Left ventricle myocardium superior (tissue), 1 donor: ENCODE measurements around the gene TSC22D2. TPM values are rescaled to one million over a fixed set of nuclear protein-coding genes. Genes with fewer than 3 reads are reported as not detected.

Experiments used
- ATAC-seq: fragments of 200-7000 bp; cut with Tn5 transposase; one replicate; pipeline ENCODE4 v1.9.1; 2020; ENCODE audit warnings: mild to moderate bottlenecking, moderate library complexity
- DNase-seq: peaks from one replicate; pipeline ENCODE4 v3.0.0-alpha.2; 2020
- intact Hi-C: fragments of 100-400 bp; cut with micrococcal nuclease; formaldehyde crosslinking; loops from one replicate; pipeline ENCODE4 v1.11.0; 2022
- total RNA-seq: library from RNA; stranded (reverse); fragmentation: NEBNext Ultra II Directional; extraction: Animal tissue kit (Norgen Biotek cat#: 25700); gene quantifications from one replicate; pipeline ENCODE4 v1.2.1, GENCODE V29; 2021
- donor health status: DM: no; HTN: yes; CAD: no; lungs with severe emphysema.

The TSC22D2 gene
- total RNA-seq, 1 donor from 2014 or later: 22.7 TPM

GRCh38 chr3:150410311-150411105, 2.4 kb downstream of the TSC22D2 start:
- intact Hi-C loops: loop anchor here (10.0 kb wide), 1 partner anchor 74 kb away; no protein-coding TSS in a partner anchor
- ATAC-seq (peak; percentile 10), DNase-seq (peak; percentile 63)

DNA sequence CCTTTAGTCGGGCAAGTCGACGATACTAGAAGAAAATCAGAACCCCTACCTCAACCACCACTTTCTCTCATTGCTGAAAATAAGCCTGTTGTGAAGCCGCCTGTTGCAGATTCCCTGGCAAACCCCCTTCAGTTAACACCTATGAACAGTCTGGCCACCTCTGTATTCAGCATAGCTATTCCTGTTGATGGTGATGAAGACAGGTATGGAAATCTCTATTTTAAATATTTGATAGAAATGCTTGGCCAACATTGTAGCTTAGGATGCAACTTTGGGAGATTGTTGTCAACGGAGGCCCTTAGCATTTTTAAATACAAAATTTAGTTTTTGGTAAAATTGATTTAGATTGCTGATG, 3.0 kb downstream of the TSC22D2 start:
- DNase-seq: no peak
- ATAC-seq: no peak
- intact Hi-C loops: loop anchor here (10.0 kb wide), 1 partner anchor 74 kb away; no protein-coding TSS in a partner anchor

GRCh38 chr3:150411546-150411945, 3.4 kb downstream of the TSC22D2 start:
- DNase-seq: no peak
- intact Hi-C loops: loop anchor here (10.0 kb wide), 1 partner anchor 73 kb away; no protein-coding TSS in a partner anchor
- no peak for ATAC-seq

GRCh38 chr3:150411976-150412375, 3.9 kb downstream of the TSC22D2 start:
- intact Hi-C loops: loop anchor here (10.0 kb wide), 1 partner anchor 73 kb away; no protein-coding TSS in a partner anchor
- no peak for DNase-seq
- no peak for ATAC-seq

DNA sequence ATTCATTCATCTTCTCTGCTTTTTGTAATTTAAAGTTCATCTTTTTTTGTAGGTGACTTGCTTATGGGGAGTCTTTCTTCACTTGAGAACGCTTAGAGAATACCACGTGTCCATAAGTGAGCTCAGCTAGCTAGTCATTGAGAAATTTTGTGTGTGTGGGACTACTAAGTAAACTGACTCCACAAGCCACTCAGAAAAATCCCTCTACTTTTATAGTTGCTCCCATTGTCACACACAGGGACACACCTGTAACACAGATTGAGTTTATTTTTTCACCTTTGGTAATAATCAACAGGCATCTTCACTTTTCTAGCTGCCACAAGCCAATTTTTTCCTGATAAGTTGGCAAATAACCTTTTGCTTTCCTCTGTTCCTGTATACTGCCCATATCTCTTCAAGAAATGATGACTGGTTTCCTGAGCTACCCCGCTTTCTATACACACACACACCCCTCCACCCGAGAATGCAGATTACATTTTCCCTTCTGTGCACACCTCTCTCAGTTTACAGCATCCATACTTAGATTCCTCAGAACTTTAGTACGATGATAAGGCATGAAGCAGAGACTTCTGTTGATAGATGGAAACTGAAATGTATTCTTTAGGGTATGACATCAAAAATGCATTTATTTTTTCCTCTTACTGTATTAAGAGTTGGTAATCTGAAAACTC, 4.6 kb downstream of the TSC22D2 start:
- ATAC-seq (no peak), DNase-seq (no peak)
- intact Hi-C loops: loop anchor here (10.0 kb wide), 1 partner anchor 72 kb away; no protein-coding TSS in a partner anchor

- ATAC-seq (no peak), DNase-seq (no peak)
- intact Hi-C loops: loop anchor here (10.0 kb wide), 1 partner anchor 71 kb away; no protein-coding TSS in a partner anchor
Observed at GRCh38 chr3:150414258-150414657, 6.2 kb downstream of the TSC22D2 start.

DNA sequence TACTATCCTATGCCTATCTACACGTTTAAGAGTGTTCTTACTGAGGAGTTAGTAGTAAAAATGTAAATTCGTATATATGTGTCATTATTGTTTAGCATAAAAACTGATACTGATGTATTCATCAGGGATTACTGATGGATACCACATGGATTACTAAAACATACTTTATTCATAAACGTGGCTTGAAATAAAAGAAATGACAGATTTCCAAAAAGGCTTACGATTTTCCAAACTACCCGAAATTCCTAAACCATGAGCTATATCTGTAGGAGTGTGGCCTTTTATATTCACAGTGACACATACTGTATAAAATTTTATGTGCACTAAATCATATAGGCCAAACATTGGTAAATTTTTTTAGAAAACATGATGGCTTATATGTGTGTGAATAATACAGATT, 6.9 kb downstream of the TSC22D2 start:
- no peak for DNase-seq
- ATAC-seq: no peak
- intact Hi-C loops: loop anchor here (10.0 kb wide), 1 partner anchor 70 kb away; no protein-coding TSS in a partner anchor

- intact Hi-C loops: loop anchor here (10.0 kb wide), 1 partner anchor 66 kb away; no protein-coding TSS in a partner anchor
- DNase-seq (no peak), ATAC-seq (no peak)
Observed at GRCh38 chr3:150419076-150419868, 11.2 kb downstream of the TSC22D2 start.

- DNase-seq (no peak), ATAC-seq (no peak)
- intact Hi-C loops: loop anchor here (10.0 kb wide), 1 partner anchor 65 kb away; no protein-coding TSS in a partner anchor
Observed at GRCh38 chr3:150419959-150420358, 11.9 kb downstream of the TSC22D2 start.

DNA sequence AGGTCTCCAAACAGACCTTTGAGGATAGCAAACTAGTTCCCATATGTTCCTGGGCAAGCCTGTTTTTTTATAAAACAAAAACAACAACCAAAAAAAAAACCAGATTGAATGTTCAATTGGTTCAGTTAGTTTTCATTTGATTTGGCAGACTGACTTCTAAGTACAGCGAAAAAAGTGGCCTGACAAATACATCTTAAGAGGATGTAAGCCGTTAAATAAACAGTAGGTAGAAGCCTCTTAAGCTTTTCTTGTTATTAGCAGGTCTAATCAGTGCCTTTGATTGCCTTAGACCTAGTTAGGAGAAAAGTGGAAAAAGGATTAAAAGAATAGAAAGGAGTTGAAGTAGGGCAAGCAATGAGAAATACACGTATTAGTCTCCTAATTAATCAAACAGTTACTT, 13.2 kb downstream of the TSC22D2 start:
- intact Hi-C loops: no loop called here
- ATAC-seq: no peak
- DNase-seq: no peak

DNA sequence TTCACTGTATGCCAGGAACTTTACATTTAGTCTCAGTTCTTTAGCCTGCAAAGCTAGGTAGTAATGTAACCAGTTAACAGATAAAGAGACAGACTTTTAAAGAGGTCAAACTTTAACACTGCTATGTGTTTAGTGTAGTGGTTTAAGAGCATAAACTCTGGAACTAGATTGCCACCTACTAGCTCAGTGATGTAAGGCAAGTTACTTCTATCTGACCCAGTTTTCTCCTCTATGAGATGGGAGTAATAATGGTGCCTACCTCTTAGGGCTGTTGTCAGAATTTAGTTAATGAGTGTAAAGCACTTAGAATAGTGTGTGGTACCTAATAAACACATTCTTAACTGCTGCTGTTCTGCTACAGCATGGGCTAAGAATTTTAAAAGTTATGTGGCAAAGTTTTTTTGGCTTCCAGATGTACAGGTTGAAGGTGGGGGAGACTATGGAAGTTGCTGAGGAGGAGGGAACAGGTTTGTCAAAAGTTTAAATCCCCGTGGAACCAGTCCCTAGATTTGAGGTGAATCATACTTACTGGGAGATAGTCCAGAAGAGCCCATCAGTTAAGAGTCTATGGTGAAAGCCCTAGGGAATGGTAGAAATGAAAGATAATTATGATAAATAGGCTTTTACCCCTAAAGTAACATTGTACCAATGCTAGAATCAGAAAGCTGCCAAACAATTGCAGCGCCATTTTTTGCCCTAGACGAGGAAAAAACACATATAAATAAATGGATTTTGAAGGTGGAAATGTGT, 13.9 kb downstream of the TSC22D2 start:
- ATAC-seq: no peak
- intact Hi-C loops: no loop called here
- no peak for DNase-seq

GRCh38 chr3:150422907-150423306, 14.8 kb downstream of the TSC22D2 start:
- DNase-seq: no peak
- intact Hi-C loops: no loop called here
- ATAC-seq: no peak

DNA sequence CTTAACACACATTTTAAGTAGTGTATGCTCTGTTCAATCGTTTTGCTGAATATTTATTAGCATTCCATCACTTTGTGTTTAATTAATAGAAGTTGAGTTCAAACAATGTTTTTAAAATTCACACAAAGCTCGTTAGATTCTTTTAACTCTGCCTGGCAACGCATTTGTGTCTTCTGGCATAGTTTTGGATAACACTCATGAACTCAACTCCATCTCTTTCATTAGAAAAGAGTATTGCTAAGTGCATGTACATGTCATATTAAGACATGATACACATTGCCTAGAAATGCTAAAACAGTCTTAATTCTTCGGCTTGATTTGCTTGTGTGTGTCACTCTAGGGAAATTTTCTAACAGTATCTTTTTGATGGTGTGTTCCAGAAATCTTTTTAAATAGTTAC, 15.7 kb downstream of the TSC22D2 start:
- no peak for DNase-seq
- no peak for ATAC-seq
- intact Hi-C loops: no loop called here

DNA sequence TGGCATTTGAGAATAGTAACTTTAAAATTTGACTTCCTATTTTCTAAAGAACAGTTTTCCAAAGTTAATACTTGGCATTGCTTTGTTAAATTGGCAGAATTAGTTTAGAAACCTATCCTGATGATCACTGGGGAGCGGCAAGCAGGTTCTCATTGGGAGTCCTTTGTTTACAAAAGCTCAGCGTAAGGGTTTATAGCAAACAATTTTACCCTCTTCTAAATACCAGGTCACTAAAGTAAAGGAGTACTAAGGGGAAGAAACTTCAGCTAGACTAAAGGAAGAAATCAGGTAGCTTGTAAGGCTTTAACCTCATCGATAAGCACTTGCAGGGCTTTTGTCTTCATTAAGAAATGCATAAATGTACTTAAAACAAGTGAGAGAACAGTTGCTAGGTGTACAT, 18.2 kb downstream of the TSC22D2 start:
- DNase-seq: no peak
- intact Hi-C loops: no loop called here

DNA sequence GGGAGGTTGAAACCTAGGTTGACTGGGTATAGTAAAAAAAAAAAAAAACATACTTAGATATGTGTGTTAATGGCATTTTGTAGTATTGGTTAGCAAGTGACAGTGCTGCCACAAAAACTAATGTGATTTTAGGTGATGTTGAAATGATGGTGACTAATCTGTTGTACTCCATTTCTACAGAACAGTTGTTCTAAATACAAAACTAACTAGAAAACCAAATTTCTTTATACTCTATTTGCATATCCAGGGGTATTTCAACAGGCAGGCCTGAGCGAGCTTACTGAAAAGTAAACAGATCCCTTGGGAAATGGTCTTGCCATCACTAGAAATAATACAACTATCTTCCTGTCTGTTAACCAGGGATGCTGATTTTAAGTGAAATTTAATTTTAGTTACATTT, 20.5 kb downstream of the TSC22D2 start:
- intact Hi-C loops: no loop called here
- DNase-seq (no peak), ATAC-seq (no peak)

More for the DNA sequence above, 18.2 kb downstream of the TSC22D2 start:
- no peak for ATAC-seq

- intact Hi-C loops: no loop called here
- no peak for DNase-seq
- ATAC-seq: no peak
Observed at GRCh38 chr3:150429767-150430671, 21.9 kb downstream of the TSC22D2 start.

- intact Hi-C loops: no loop called here
- ATAC-seq (no peak), DNase-seq (no peak)
Observed at GRCh38 chr3:150433347-150433746, 25.2 kb downstream of the TSC22D2 start.

DNA sequence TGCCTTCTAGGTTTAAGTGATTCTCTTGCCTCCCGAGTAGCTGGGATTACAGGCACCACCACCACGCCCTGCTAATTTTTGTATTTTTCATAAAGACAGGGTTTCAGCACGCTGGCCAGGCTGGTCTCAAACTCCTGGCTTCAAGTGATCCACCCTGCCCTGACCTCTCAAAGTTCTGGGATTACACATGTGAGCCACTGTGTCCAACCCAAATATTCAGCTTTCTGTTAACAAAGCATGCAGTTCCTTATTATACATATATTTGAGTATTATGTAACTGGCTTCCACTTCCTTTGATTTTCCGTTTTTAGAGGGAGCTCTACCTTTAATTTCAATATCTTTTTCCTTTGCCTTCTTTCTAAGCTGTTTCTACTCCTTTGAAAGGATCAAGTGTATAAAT, 26.1 kb downstream of the TSC22D2 start:
- intact Hi-C loops: no loop called here
- no peak for DNase-seq
- ATAC-seq: no peak
